Ascending aorta (tissue), 2 donors: ENCODE results near the gene NR2F6. TPM values are rescaled to one million over a fixed set of nuclear protein-coding genes. Genes with fewer than 3 reads are reported as not detected.
A peak's percentile ranks its signal among the peaks of the same experiment; 100 is the strongest.

Experiments
- DNase-seq, 2 donors: peaks; one replicate each; pipeline ENCODE4 v3.0.0-alpha.2; 2019; ENCODE audit warnings: low spot score in 2 of 2
- H3K27ac ChIP-seq, 2 donors: fragments of 200-600 bp; sonication (generic); one replicate each; pipeline ENCODE4 v1.5.1; 2016 to 2017; ENCODE audit warnings: mild to moderate bottlenecking in 1 of 2
- H3K27me3 ChIP-seq: fragments of 200-600 bp; sonication (generic); one replicate; pipeline ENCODE4 v1.5.1; 2017
- H3K36me3 ChIP-seq, 2 donors: fragments of 200-600 bp; sonication (generic); one replicate each; pipeline ENCODE4 v1.5.1; 2016
- H3K4me1 ChIP-seq, 2 donors: fragments of 200-600 bp; sonication (generic); one replicate each; pipeline ENCODE4 v1.5.1; 2016 to 2017; ENCODE audit warnings: mild to moderate bottlenecking in 1 of 2
- H3K4me3 ChIP-seq, 2 donors: fragments of 200-600 bp; sonication (generic); one replicate each; pipeline ENCODE4 v1.5.1; 2016 to 2017; ENCODE audit warnings: mild to moderate bottlenecking in 1 of 2
- H3K9me3 ChIP-seq, 2 donors: fragments of 200-600 bp; sonication (generic); one replicate each; pipeline ENCODE4 v1.5.1; 2016
- intact Hi-C: fragments of 100-400 bp; cut with DNase I; formaldehyde crosslinking; loops from one replicate; pipeline ENCODE4 v1.15.1; 2023
- total RNA-seq: library from RNA; depleted of rRNA; stranded (reverse); fragments of >200 nt; gene quantifications from one replicate; pipeline ENCODE4 v1.1.0, GENCODE V29; 2016
- TF ChIP-seq, protein P1 (sequence below), 3 experiments: fragments of 200-600 bp in 2 of 3; fragments of 450-650 bp in 1 of 3; sonication (generic) in 2 of 3; IDR thresholded peaks; one replicate each; pipeline ENCODE4 v1.5.1; 2016 to 2019; ENCODE audit warnings: antibody characterized with exemption in 3 of 3, mild to moderate bottlenecking in 1 of 3, moderate library complexity in 1 of 3

Gene NR2F6
- total RNA-seq, 1 donor from 2014 or later, result 181 TPM

GRCh38 chr19:17242431-17243208, 3.1 kb downstream of the NR2F6 start:
- H3K4me3 ChIP-seq, result peak overlapping the region in 1 of 2 donors; percentile 97
- intact Hi-C loops, result no loop called here
- peak overlapping the region; percentile 78 to 85 for H3K27ac ChIP-seq

GRCh38 chr19:17240826-17241399, 4.8 kb downstream of the NR2F6 start:
- DNase-seq, result no peak
- TF ChIP-seq, protein P1, sequence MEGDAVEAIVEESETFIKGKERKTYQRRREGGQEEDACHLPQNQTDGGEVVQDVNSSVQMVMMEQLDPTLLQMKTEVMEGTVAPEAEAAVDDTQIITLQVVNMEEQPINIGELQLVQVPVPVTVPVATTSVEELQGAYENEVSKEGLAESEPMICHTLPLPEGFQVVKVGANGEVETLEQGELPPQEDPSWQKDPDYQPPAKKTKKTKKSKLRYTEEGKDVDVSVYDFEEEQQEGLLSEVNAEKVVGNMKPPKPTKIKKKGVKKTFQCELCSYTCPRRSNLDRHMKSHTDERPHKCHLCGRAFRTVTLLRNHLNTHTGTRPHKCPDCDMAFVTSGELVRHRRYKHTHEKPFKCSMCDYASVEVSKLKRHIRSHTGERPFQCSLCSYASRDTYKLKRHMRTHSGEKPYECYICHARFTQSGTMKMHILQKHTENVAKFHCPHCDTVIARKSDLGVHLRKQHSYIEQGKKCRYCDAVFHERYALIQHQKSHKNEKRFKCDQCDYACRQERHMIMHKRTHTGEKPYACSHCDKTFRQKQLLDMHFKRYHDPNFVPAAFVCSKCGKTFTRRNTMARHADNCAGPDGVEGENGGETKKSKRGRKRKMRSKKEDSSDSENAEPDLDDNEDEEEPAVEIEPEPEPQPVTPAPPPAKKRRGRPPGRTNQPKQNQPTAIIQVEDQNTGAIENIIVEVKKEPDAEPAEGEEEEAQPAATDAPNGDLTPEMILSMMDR (IDR thresholded peaks at IDR 0.05), result no peak
- peaks cover 3 to 34% of the 10 kb centered on the region in 2 donors for H3K4me1 ChIP-seq
- H3K4me3 ChIP-seq, result no peak overlapping the region
- peak overlapping the region; percentile 56 to 78 for H3K27ac ChIP-seq
- peaks cover 4 to 5% of the 10 kb centered on the region in 2 donors for H3K36me3 ChIP-seq
- H3K27me3 ChIP-seq, result no peaks in the 10 kb centered on the region
- intact Hi-C loops, result no loop called here
- H3K9me3 ChIP-seq, result no peaks in the 10 kb centered on the region

More at GRCh38 chr19:17242431-17243208, 3.1 kb downstream of the NR2F6 start:
- H3K9me3 ChIP-seq, result no peaks in the 10 kb centered on the region
- peaks cover 4 to 5% of the 10 kb centered on the region in 2 donors for H3K36me3 ChIP-seq
- H3K27me3 ChIP-seq, result no peaks in the 10 kb centered on the region
- TF ChIP-seq, protein P1 (IDR thresholded peaks at IDR 0.05), result no peak
- H3K4me1 ChIP-seq, result peaks cover 3 to 32% of the 10 kb centered on the region in 2 donors
- no peak for DNase-seq

DNA sequence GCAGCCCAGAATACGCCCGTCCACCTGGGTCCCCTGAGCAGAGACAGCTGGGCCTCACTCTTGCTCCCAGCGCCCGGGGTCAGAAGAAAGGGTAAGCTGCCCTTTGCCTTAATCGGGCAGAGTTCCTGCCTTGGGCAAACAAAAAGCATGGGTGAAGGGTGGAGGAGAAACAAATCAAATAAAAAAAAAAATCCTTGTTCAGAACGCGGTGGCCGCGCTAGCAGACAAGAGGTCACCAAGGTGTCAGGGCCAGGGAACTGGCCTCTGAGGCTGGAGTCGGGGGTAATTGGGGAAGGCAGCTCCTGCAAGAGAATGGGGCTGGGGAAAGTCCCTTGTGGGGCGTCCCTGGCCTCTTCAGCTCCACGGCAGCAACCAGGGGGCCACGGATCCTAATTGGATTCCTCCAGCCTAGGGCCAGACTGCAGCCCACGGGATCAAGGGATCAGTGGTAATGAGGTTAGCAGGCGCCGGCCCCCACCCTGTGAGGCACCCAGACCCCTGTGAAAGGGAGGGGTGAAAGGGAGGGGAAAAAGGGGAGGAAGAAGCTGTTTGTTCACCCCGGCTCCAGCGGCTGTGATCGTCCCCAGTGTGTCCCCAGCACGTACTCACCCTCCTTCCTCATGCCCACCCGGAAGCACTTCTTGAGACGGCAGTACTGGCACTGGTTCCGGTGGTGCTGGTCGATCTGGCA, 5.5 kb downstream of the NR2F6 start:
- no peak for DNase-seq
- peak overlapping the region; percentile 56 to 78 for H3K27ac ChIP-seq

GRCh38 chr19:17237747-17238706, 7.7 kb downstream of the NR2F6 start:
- no peak for DNase-seq
- intact Hi-C loops, result no loop called here
- H3K27me3 ChIP-seq, result no peaks in the 10 kb centered on the region
- TF ChIP-seq, protein P1 (IDR thresholded peaks at IDR 0.05), result no peak
- H3K4me1 ChIP-seq, result peaks cover 6 to 35% of the 10 kb centered on the region in 2 donors
- H3K36me3 ChIP-seq, result peaks cover 4 to 7% of the 10 kb centered on the region in 2 donors
- no peak overlapping the region for H3K27ac ChIP-seq
- no peak overlapping the region for H3K4me3 ChIP-seq
- no peaks in the 10 kb centered on the region for H3K9me3 ChIP-seq

More for the DNA sequence above, 5.5 kb downstream of the NR2F6 start:
- Histone ChIP-seq H3K4me3 (no peak overlapping the region), H3K4me1 (peaks cover 3 to 36% of the 10 kb centered on the region in 2 donors), H3K27me3 (no peaks in the 10 kb centered on the region), H3K9me3 (no peaks in the 10 kb centered on the region), H3K36me3 (peaks cover 4 to 5% of the 10 kb centered on the region in 2 donors)
- TF ChIP-seq, protein P1 (IDR thresholded peaks at IDR 0.05), result no peak
- intact Hi-C loops, result no loop called here
